Kidney (tissue), 14 donors: ENCODE results near the gene BMP7. TPM values are rescaled to one million over a fixed set of nuclear protein-coding genes. Genes with fewer than 3 reads are reported as not detected.
A peak's percentile ranks its signal among the peaks of the same experiment; 100 is the strongest.

ENCODE experiments used
- DNase-seq, 5 donors: peaks; one replicate each; pipeline ENCODE4 v3.0.0-alpha.2; 2013 to 2020
- FAIRE-seq: peaks from 2 replicates; lab custom pipeline; 2012; peaks lifted over from hg19 to GRCh38; lab: Jason Lieb, UNC
- H3K27ac ChIP-seq, 2 donors: one replicate each; pipeline ENCODE4 v1.7.0; 2013; ENCODE audit warnings: low read depth in 2 of 2, low read length in 2 of 2, inconsistent platforms in 1 of 2
- H3K27me3 ChIP-seq: one replicate; pipeline ENCODE4 v1.7.1; 2013; ENCODE audit warnings: low read length, inconsistent platforms; ENCODE audit not compliant: control insufficient read depth, insufficient read depth
- H3K36me3 ChIP-seq, 3 donors: one replicate each; pipeline versions ENCODE4 v1.7.0 to v1.7.1; 2013; ENCODE audit warnings: low read length in 3 of 3, control low read depth in 1 of 3, inconsistent platforms in 1 of 3; ENCODE audit not compliant: insufficient read depth in 3 of 3, control insufficient read depth in 2 of 3
- H3K4me1 ChIP-seq, 3 donors: one replicate each; pipeline versions ENCODE4 v1.7.0 to v1.7.1; 2013; ENCODE audit warnings: low read length in 3 of 3, inconsistent platforms in 1 of 3, low read depth in 1 of 3; ENCODE audit not compliant: control insufficient read depth in 2 of 3, insufficient read depth in 2 of 3
- H3K4me3 ChIP-seq, 3 donors: one replicate each; pipeline versions ENCODE4 v1.7.0 to v1.8.1; 2013; ENCODE audit warnings: low read length in 3 of 3, control low read depth in 1 of 3, inconsistent platforms in 1 of 3
- H3K9ac ChIP-seq, 3 donors: one replicate each; pipeline versions ENCODE4 v1.7.0 to v1.7.1; 2013; ENCODE audit warnings: low read length in 3 of 3, control low read depth in 1 of 3, inconsistent platforms in 1 of 3
- H3K9me3 ChIP-seq, 3 donors: one replicate each; pipeline versions ENCODE4 v1.7.0 to v1.7.1; 2013; ENCODE audit warnings: low read length in 3 of 3, control low read depth in 1 of 3, inconsistent platforms in 1 of 3; ENCODE audit not compliant: control insufficient read depth in 2 of 3, insufficient read depth in 1 of 3
- CTCF ChIP-seq: IDR thresholded peaks from 3 replicates; pipeline ENCODE4 v1.5.1; 2012; ENCODE audit warnings: mild to moderate bottlenecking, moderate library complexity, borderline replicate concordance; ENCODE audit not compliant: insufficient read depth; ENCODE audit errors: extremely low read depth
- intact Hi-C: fragments of 100-400 bp; cut with DNase I; formaldehyde crosslinking; loops from one replicate; pipeline ENCODE4 v1.11.1; 2022
- polyA plus RNA-seq: library from polyadenylated mRNA; stranded (reverse); fragments of 350-450 nt; fragmentation: Illumina TruSeq; extraction: RNeasy Lipid Tissue Mini Kit (QIAGEN cat#74804); gene quantifications from one replicate; pipeline ENCODE4 v1.2.3, GENCODE V29; 2014; ENCODE audit warnings: low read depth, low replicate concordance; ENCODE audit not compliant: insufficient read depth
- total RNA-seq: library from RNA; stranded (reverse); fragmentation: NEBNext Ultra II Directional; extraction: Animal tissue kit (Norgen Biotek cat#: 25700); gene quantifications from one replicate; pipeline ENCODE4 v1.2.1, GENCODE V29; 2021
- donor health status: control.
- donor health status: control.
- donor health status: control.
- donor health status: control.
- donor health status: control.
- donor health status: DM: yes; HTN: yes; CAD: no.
- donor health status: Normal renal cell carcinoma (clear cell type).

BMP7 gene
- total and polyA plus RNA-seq, 2 donors from 2014 or later: 1.6 to 11.3 TPM

GRCh38 chr20:57259121-57259937 lies 7.1 kb downstream of the BMP7 start:
- no peaks in the 10 kb centered on the region for H3K27me3 ChIP-seq
- peaks cover 0 to 3% (median 0%) of the 10 kb centered on the region in 3 donors for H3K4me1 ChIP-seq
- intact Hi-C loops: no loop called here
- no peak overlapping the region for H3K4me3 ChIP-seq
- H3K36me3 ChIP-seq: no peaks in the 10 kb centered on the region
- FAIRE-seq: no peak
- DNase-seq: peak in 4 of 5 donors; percentile 71 to 89 (median 85)
- no peak overlapping the region for H3K27ac ChIP-seq
- no peaks in the 10 kb centered on the region for H3K9me3 ChIP-seq
- no peak for TF ChIP-seq CTCF
- H3K9ac ChIP-seq: no peak overlapping the region

- FAIRE-seq: no peak
- H3K36me3 ChIP-seq: no peaks in the 10 kb centered on the region
- H3K9me3 ChIP-seq: no peaks in the 10 kb centered on the region
- H3K9ac ChIP-seq: no peak overlapping the region
- no peak for TF ChIP-seq CTCF
- no peaks in the 10 kb centered on the region for H3K27me3 ChIP-seq
- H3K27ac ChIP-seq: no peak overlapping the region
- DNase-seq: peak in 2 of 5 donors; percentile 41 to 57
- H3K4me1 ChIP-seq: peaks cover 0 to 3% (median 0%) of the 10 kb centered on the region in 3 donors
- intact Hi-C loops: no loop called here
- H3K4me3 ChIP-seq: no peak overlapping the region
Observed at GRCh38 chr20:57257701-57258453, 8.6 kb downstream of the BMP7 start.

- H3K9me3 ChIP-seq: no peaks in the 10 kb centered on the region
- no peak overlapping the region for H3K9ac ChIP-seq
- H3K4me1 ChIP-seq: peaks cover 0 to 3% (median 0%) of the 10 kb centered on the region in 3 donors
- DNase-seq (no peak), FAIRE-seq (no peak)
- no peak overlapping the region for H3K27ac ChIP-seq
- no peak overlapping the region for H3K4me3 ChIP-seq
- H3K27me3 ChIP-seq: no peaks in the 10 kb centered on the region
- TF ChIP-seq CTCF: no peak
- no peaks in the 10 kb centered on the region for H3K36me3 ChIP-seq
- intact Hi-C loops: no loop called here
Observed at GRCh38 chr20:57256908-57257307, 9.5 kb downstream of the BMP7 start.
